GM18858 (cell line): Measurements from ENCODE around the gene PRKCG.
"Not testable (repeated sequence)": the region's sequence is repeated elsewhere in the genome, so short reads cannot be mapped to it uniquely, and the experiment has no call there.

Experiments used
- ATAC-seq: cut with Tn5 transposase; IDR thresholded peaks from one replicate; pipeline ENCODE4 v1.9.1; 2021; ENCODE audit not compliant: unreplicated experiment

PRKCG gene

GRCh38 chr19:53881482-53882390, at the start of gene PRKCG:
Gene PRKCG, plus strand, starts transcription at chr19:53882197. Its CDS starts 298 bp downstream, at chr19:53882495.
- no peak for ATAC-seq

DNA sequence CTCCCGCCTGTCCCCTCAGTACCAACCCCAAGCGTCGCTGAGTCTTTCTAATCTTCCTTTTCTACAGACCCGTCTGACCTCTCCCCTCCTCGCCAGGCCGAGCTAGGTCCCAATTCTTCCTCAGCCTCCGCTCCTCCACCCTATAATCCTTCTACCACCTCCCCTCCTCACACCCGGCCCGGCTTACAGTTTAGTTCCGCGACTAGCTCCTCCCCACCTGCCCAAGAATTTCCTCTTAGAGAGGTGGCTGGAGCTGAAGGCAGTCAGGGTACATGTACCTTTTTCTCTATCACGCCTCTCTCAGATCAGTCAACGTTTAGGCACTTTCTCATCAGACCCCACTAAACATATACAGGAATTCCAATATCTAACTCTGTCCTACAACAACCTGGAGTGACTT, 49.1 kb upstream of the PRKCG start:
- not testable (repeated sequence) for ATAC-seq

DNA sequence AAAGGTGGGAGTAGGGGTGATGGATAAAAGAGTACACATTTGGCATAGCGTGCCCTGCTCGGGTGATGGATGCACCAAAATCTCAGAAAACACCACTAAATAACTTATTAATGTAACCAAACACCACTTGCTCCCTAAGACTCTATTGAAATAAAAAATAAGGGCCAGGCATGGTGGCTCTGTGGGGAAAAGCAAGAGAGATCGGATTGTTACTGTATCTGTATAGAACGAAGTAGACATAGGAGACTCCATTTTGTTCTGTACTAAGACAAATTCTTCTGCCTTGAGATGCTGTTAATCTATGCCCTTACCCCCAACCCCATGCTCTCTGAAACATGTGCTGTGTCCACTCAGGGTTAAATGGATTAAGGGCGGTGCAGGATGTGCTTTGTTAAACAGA, 43.6 kb upstream of the PRKCG start:
- not testable (repeated sequence) for ATAC-seq

GRCh38 chr19:53840241-53840640, 41.8 kb upstream of the PRKCG start:
- ATAC-seq, result not testable (repeated sequence)

GRCh38 chr19:53840914-53841313, 41.1 kb upstream of the PRKCG start:
- ATAC-seq, result not testable (repeated sequence)

- no peak for ATAC-seq
Observed at GRCh38 chr19:53844849-53845246, 37.1 kb upstream of the PRKCG start.

DNA sequence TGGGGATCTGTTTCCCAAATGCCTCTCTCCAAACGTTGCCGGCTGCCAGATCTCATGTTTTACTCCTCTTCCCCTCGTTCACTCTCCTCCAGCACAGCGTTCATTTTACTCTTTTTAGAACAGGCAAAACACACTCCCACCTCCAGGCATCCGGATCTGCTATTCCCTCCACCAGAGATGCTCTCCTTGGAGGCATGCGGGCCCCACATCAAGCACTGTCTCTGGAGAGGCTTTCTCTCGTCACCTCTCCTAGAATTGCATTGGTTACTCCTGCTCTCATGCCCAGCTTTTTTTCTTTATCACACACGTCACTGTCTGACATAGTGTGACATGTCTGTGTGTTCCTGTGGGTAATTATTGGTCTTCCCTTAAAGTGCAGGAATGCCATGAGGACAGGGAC, 34.4 kb upstream of the PRKCG start:
- ATAC-seq, result no peak

DNA sequence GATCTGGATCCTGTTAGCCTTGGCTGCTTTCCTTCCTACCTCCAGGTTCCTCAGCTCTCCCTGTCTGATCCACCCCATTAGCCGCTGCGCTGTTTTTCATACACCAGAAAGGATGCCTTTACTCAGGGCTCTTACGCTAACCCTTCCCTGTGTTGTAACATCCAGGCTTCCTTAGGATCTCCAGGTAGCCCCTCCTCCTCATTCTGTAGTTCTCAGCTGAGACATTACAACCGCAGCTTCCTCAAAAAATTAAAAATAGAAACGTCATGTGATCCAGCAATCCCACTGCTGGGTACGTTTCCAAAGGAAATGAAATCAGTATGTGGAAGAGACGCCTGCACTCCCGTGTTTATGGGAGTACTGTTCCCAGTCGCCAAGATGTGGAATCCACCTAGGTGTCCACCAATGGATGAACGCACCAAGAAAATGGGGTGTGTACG, 32.7 kb upstream of the PRKCG start:
- ATAC-seq, result no peak

DNA sequence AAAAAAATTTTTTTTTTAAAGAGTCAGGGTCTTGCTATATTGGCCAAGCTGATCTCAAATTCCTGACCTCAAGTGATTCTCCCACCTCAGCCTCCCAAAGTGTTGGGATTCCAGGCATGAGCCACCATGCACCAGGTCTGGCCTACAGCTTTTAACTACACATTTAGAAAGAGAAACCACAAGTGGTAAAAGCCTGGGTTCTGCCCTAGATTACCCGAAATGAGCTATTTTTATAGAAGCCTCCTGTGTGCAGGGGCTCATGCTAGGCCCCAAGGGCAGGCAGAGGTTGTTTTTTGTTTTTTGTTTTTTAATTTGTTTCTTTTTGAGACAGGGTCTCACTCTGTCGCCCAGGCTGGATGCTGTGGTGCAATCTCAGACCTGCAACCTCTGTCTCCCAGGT, 28.3 kb upstream of the PRKCG start:
- no peak for ATAC-seq

DNA sequence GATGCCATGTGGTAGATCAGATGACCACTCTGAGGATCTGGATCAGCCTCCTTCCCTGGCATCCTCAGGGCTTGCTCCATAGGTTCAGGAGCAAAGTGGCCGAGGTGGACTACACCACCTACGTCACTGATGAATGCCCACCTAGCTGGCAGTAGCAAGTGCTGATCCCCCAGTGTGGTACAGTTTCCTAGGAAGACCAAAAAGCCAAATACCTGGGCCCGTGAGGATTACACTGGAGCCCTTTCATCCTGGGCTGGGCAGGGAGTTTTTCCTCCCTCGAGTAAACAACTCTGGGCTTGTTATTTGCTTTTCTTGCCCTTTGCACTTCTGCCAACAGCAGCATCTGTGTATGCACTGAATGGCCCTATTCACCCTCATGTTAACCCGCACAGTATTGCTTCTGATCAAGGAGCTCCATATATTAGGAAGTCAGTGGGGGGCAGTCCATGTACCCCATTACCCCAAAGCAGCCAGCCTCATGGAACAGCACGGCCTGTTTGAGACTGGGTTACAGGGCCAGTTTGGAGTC, 17.6 kb upstream of the PRKCG start:
- no peak for ATAC-seq

DNA sequence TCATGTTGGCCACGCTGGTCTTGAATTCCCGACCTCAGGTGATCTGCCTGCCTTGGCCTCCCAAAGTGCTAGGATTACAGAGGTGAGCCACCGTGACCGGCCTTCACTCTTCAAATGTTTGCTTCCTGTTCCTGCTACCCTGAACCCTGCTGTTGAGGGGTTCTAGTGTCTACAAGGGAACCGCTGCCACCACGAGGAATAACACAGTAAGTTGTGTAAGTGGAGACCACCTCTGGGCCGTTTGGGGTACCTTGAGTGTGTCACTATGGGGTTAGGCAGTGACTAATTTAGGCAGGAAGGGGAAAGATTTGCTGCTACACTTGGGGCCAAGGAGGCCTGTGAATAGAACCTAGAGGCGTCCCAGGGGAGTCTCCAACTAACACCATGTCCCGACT, 16.5 kb upstream of the PRKCG start:
- ATAC-seq, result no peak

DNA sequence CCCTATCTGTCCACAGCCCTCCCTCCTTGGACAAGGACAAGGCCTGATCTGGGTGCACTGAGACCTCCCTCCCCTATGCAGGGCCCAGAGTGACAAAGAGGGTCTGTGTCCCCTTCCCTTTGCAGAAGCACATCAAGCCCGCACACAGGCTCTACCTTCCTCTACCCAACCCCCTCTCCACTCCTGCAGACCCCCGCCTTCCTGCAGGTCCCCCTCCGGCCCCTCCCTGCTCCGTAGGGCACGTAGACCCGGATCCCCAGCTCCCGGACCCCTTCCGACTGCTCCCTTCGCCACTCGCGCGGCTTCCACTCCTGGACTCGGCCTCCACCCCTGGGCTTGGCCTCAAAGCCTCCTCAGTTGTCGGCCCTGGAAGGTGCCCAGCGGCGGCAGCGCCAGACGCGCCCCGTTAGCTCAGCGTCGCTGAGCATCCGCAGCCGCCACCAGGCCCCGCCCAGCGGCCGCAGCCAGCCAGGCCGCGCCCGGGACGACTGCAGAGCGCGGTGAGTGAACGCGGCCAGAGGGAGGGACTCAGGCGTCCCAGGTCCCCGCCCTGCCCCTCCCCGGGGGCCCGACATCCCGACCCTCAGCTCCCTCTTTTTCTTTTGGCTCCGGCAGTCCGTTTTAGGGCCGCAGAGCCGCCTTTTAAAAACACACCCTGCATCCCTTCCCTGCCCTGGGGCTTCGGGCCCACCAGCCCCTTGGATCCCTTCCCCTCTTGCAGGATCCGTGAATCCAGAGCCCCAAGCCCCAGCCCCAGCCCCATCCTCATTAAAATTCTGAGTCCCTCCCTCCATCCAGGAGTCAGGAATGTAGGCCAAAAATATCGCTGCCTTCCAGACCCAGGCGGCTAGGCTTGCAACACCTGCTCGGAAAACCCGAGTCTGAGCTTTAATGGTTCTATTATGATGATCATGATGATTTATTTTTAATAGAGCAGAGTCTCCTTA, 15.8 kb upstream of the PRKCG start:
- ATAC-seq, result no peak

- no peak for ATAC-seq
Observed at GRCh38 chr19:53866865-53867224, 15.2 kb upstream of the PRKCG start.

DNA sequence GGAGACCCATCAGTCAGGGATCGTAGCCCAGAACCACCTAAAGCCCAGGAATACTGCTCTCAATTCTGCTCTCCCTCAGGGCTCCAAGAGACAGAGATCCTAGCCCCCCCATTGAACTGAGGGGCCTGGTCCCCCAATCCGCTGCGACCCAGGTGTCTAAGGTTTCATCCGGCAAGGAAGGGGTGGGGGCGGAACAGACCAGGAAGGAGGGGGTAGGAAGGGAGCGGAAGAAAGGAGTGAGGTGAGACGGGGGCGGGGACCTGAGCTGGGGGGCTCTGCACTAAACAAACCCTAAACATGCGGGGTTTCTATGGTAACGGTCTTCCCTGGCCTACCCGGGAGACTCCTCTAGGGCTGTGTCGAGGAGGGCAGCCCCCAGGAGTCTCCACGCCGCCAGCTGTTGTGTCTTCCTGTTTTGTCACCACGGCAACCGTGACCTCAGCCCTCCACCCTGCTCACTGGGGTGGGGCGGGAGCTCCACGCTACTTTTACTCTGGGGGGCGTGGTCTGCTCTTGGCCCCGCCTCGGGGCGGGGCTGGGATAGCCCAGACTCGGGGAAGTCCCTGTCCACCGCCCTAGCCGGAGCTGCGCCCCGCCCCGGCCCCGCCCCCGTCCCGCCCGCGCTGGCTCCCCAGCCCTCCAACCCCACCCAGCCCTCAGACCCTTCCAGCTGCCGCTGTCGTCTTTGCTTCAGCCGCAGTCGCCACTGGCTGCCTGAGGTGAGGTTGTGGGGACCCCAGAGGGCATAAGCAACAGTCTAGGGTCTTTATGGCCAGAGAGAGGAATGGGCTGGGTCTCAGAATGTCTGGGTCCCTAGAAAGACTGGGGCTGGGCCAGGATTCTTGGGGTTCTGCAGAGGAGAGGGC, 14.5 kb upstream of the PRKCG start, which contains the start of gene MYADM:
TSS of gene MYADM (plus strand) at position 659 of the 866 bp plus-strand sequence. CDS start 5,647 bp downstream, outside the sequence.
- peak; percentile 41 for ATAC-seq

DNA sequence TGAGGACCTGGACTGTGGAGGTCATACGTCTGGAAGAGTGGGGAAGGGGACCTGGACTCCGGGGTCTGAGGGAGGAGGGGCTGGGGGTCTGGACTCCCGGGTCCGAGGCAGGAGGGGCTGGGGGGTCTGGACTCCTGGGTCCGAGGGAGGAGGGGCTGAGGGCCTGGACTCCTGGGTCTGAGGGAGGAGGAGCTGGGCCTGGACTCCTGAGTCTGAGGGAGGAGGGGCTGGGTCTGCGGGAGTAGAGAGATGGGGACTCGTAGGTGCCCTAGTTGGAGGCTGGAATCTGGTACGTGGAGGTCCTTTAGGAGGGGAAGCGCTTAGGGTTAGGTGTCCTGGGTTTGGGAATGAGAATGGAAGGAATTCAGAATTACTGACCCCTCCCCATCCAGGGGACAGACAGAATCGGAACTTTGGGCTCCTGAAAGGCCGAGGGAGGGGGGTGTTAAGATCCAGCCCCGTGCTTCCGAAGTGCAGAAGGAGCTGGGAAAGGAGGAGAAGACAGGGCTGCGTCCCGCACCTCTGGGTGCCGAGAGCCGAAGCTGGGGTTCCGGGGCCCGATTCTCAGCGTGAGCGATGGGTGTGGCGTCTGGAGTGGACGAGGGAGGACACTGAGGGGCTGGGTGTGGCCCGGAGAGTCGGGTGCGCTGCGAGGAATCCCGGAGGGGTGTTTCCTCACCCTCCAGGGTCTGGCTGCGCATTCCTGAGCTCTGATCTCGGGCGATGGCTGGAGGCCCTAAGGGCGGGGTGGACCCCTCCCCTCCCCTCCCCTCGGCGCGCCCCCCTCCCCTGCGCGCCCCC, 13.7 kb upstream of the PRKCG start:
- no peak for ATAC-seq

DNA sequence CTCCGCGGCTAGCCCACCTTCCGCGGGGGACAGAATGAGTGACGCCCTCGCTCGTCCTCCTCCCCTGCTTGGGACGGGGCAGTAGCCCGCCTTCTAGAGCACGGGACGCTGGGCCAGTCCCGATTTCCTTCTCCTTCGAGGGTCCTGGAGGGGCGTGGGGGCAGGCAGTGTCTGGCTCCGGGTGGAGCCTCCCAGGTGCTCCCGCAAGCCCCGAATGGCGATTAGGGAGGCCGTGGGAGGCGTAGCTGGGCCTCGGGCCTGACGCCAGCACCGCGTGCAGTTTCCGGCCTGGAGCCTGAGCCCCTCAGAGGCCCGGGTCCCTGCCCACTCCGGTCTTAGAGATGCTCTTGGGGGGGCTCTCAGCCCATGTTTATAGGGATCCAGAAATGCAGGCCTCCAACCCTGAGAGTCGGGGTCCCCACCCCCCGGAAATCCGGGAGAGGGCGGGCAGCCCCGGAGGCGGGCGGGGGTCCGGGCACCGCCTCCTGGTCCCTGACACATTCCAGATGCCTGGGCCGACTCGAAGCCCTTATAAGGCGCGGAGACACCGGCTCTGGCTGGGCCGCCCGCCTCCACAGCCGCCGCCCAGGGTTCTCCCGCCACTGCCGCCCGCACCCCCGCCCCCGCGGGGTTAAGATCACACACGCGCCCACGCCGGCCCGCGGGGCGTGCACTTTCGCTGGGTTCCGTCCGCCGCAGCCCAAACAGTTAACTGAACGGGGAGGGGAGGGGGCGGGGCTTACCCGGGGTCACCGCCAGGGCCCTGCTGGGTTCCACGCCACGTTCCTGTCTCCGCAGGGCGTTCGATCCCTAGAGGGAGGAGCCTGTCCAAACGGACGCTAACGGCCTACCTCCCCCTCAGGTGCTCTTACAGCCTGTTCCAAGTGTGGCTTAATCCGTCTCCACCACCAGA, 12.8 kb upstream of the PRKCG start:
- ATAC-seq, result peak; percentile 32

GRCh38 chr19:53869805-53870484, 12.1 kb upstream of the PRKCG start:
- not testable (repeated sequence) for ATAC-seq

DNA sequence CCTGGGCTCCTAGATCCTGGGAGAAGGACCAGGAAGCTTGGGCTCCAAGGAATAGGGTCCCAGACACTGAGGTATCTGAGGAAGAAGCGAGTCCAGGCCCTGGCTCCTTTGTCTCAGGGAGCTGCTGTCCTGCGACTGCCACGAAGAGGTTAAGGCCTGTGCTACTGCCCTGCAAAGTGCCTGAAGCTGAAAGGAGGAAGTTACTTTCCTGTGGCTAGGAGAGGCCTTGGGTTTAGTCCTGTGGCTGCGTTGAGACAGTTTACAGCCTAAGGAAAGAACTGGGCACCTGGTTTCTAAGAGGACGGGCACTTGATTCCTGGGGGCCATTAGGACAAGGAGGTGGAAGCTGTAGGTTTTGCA, 11.5 kb upstream of the PRKCG start:
- no peak for ATAC-seq
